Fibroblast of lung (primary cell): ENCODE results near the gene CAMSAP2.

Experiments
- EZH2 ChIP-seq: IDR thresholded peaks from 2 replicates; pipeline ENCODE4 v1.5.1; 2012; ENCODE audit warnings: low read length, control low read depth, mild to moderate bottlenecking; ENCODE audit errors: missing control alignments
- TF ChIP-seq, protein P1 (sequence below), 2 donors: IDR thresholded peaks in 1 of 2; conservative IDR thresholded peaks in 1 of 2; 1 replicate in 1 of 2; 2 replicates in 1 of 2; pipeline ENCODE4 v1.5.1; 2011 to 2012; ENCODE audit warnings: low read length in 2 of 2, control low read depth in 1 of 2, inconsistent platforms in 1 of 2, low read depth in 1 of 2, mild to moderate bottlenecking in 1 of 2

DNA sequence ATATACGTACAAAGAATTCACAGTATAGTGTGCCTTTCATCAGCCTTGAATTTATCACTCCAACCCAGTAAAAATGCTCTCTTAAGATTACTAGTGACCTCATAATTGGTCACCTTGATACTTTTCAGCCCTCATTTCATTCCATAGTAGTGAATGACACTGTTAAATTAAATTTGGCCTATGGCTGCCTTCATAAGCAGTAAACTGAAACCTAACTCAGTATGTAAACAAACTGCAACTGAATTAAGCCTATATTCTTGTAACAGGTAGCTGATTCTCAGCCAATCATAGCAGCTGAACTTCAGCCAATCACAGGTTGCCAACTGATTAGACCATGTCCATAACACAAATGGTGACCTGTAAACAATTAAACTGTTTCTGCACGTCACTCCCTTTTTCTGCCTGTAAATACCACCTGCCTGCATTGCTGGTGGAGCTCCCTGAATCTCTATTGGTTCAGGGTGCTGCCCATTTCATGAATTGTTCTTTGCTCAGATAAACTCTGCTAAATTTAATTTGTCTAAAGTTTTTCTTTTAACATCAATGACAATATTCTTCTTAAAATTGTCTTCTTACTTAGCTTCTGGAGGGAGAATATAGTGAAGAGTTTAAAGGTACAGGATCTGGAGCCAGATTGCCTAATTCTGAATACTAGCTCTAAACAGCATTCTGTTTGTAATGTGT lies 24.0 kb upstream of the CAMSAP2 start:
- TF ChIP-seq, protein P1, sequence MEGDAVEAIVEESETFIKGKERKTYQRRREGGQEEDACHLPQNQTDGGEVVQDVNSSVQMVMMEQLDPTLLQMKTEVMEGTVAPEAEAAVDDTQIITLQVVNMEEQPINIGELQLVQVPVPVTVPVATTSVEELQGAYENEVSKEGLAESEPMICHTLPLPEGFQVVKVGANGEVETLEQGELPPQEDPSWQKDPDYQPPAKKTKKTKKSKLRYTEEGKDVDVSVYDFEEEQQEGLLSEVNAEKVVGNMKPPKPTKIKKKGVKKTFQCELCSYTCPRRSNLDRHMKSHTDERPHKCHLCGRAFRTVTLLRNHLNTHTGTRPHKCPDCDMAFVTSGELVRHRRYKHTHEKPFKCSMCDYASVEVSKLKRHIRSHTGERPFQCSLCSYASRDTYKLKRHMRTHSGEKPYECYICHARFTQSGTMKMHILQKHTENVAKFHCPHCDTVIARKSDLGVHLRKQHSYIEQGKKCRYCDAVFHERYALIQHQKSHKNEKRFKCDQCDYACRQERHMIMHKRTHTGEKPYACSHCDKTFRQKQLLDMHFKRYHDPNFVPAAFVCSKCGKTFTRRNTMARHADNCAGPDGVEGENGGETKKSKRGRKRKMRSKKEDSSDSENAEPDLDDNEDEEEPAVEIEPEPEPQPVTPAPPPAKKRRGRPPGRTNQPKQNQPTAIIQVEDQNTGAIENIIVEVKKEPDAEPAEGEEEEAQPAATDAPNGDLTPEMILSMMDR (conservative IDR thresholded peaks at IDR 0.05 in 1 of 2, IDR thresholded peaks at IDR 0.05 in 1 of 2; ENCODE audit: low read depth in 1 of 2, low read length in 2 of 2) = no peak
- TF ChIP-seq EZH2 = no peak
